ENCODE results near the gene EIF5B.

GRCh38 chr2:99337113-99338028 is at the start of gene EIF5B:
- TF ChIP-seq CTCF (conservative IDR thresholded peaks at IDR 0.05 in 1 of 2, IDR thresholded peaks at IDR 0.05 in 1 of 2; ENCODE audit: low read depth in 1 of 2, low read length in 2 of 2) (peak; percentile 65 to 68), EZH2 (IDR thresholded peaks at IDR 0.05; ENCODE audit: low read length, missing control alignments) (no peak)
